Loucy (cell line): Measurements from ENCODE around the gene PMVK.

Experiments
- CTCF ChIP-seq: fragments of 200-600 bp; sonication (generic); conservative IDR thresholded peaks from 2 replicates; pipeline ENCODE4 v1.5.1; 2014; ENCODE audit warnings: mild to moderate bottlenecking, antibody characterized with exemption, low read length
- EZH2phosphoT487 ChIP-seq: fragments of 200-600 bp; IDR thresholded peaks from 2 replicates; pipeline ENCODE4 v1.6.1; 2018; ENCODE audit warnings: antibody characterized with exemption, mild to moderate bottlenecking, moderate library complexity, borderline replicate concordance

GRCh38 chr1:154912755-154913154 lies 23.8 kb downstream of the PMVK start:
- TF ChIP-seq CTCF (no peak), EZH2phosphoT487 (no peak)
